Esophagus muscularis mucosa (tissue), 4 donors: ENCODE data around the gene ZNF750. TPM values are rescaled to one million over a fixed set of nuclear protein-coding genes. Genes with fewer than 3 reads are reported as not detected.
A peak's percentile ranks its signal among the peaks of the same experiment; 100 is the strongest.

Experiments used
- DNase-seq: peaks from one replicate; pipeline ENCODE4 v3.0.0-alpha.2; 2017; ENCODE audit errors: extremely low spot score
- H3K27ac ChIP-seq, 4 donors: fragments of 200-600 bp; sonication (generic); replicated peaks in 1 of 4; 1 replicate in 3 of 4; 2 replicates in 1 of 4; pipeline ENCODE4 v1.5.1; 2016 to 2019; ENCODE audit warnings: mild to moderate bottlenecking in 1 of 4
- H3K27me3 ChIP-seq, 4 donors: fragments of 200-600 bp; sonication (generic); one replicate each; pipeline versions ENCODE4 v1.5.1 to v1.6.0; 2016 to 2019
- H3K36me3 ChIP-seq, 4 donors: fragments of 200-600 bp; sonication (generic); one replicate each; pipeline ENCODE4 v1.5.1; 2016 to 2019
- H3K4me1 ChIP-seq, 4 donors: fragments of 200-600 bp; sonication (generic); one replicate each; pipeline ENCODE4 v1.5.1; 2016 to 2019
- H3K4me3 ChIP-seq, 4 donors: fragments of 200-600 bp; sonication (generic); 1 replicate in 2 of 4; 2 replicates in 2 of 4; pipeline ENCODE4 v1.5.1; 2016 to 2019; ENCODE audit warnings: mild to moderate bottlenecking in 4 of 4, moderate library complexity in 1 of 4
- H3K9me3 ChIP-seq, 4 donors: fragments of 200-600 bp; sonication (generic); 1 replicate in 3 of 4; 2 replicates in 1 of 4; pipeline ENCODE4 v1.5.1; 2016 to 2019
- CTCF ChIP-seq, 3 experiments: fragments of 200-600 bp in 2 of 3; fragments of 450-650 bp in 1 of 3; sonication (generic) in 2 of 3; IDR thresholded peaks; one replicate each; pipeline ENCODE4 v1.5.1; 2017 to 2019; ENCODE audit warnings: antibody characterized with exemption in 3 of 3, mild to moderate bottlenecking in 2 of 3, moderate library complexity in 1 of 3
- EP300 ChIP-seq: sonication (generic); formaldehyde crosslinking; IDR thresholded peaks from one replicate; pipeline ENCODE4 v1.6.1; 2017; ENCODE audit warnings: antibody characterized with exemption
- POLR2A ChIP-seq: fragments of 450-650 bp; IDR thresholded peaks from one replicate; pipeline ENCODE4 v1.6.1; 2017; ENCODE audit warnings: antibody characterized with exemption, moderate library complexity, mild to moderate bottlenecking, low read depth
- POLR2AphosphoS5 ChIP-seq, 2 donors: sonication (generic); formaldehyde crosslinking; IDR thresholded peaks; one replicate each; pipeline ENCODE4 v1.6.1; 2017; ENCODE audit warnings: antibody characterized with exemption in 2 of 2
- WGBS: methylation state at CpG from one replicate; pipeline ENCODE4 v1.1.5; 2018; 5-methylcytosine and 5-hydroxymethylcytosine counted together
- intact Hi-C: fragments of 100-400 bp; cut with DNase I; formaldehyde crosslinking; loops from one replicate; pipeline ENCODE4 v1.15.1; 2023
- total RNA-seq, 4 donors: library from RNA; depleted of rRNA; stranded (reverse); fragments of >200 nt; gene quantifications; one replicate each; pipeline versions ENCODE4 v1.1.0 to v1.2.1, GENCODE V29; 2016

The ZNF750 gene
- total RNA-seq, 4 donors from 2014 or later: not detected

GRCh38 chr17:82872591-82873520 is 33.0 kb upstream of the ZNF750 start:
- Histone ChIP-seq H3K36me3 (peaks cover 14 to 40% (median 34%) of the 10 kb centered on the region in 4 donors), H3K4me3 (no peak overlapping the region), H3K9me3 (no peaks in the 10 kb centered on the region), H3K27ac (no peak overlapping the region), H3K27me3 (no peaks in the 10 kb centered on the region), H3K4me1 (peaks cover 32 to 46% (median 42%) of the 10 kb centered on the region in 4 donors)
- no peak for TF ChIP-seq POLR2A
- TF ChIP-seq EP300: no peak
- no peak for TF ChIP-seq POLR2AphosphoS5 (IDR thresholded peaks at IDR 0.05)
- no peak for TF ChIP-seq CTCF (IDR thresholded peaks at IDR 0.05)
- 89% methylated on average over 15 of the region's 33 CpGs for whole genome bisulfite sequencing
- no peak for DNase-seq
- intact Hi-C loops: loop anchor here (10.0 kb wide), 1 partner anchor 88 kb away; no protein-coding TSS in a partner anchor

DNA sequence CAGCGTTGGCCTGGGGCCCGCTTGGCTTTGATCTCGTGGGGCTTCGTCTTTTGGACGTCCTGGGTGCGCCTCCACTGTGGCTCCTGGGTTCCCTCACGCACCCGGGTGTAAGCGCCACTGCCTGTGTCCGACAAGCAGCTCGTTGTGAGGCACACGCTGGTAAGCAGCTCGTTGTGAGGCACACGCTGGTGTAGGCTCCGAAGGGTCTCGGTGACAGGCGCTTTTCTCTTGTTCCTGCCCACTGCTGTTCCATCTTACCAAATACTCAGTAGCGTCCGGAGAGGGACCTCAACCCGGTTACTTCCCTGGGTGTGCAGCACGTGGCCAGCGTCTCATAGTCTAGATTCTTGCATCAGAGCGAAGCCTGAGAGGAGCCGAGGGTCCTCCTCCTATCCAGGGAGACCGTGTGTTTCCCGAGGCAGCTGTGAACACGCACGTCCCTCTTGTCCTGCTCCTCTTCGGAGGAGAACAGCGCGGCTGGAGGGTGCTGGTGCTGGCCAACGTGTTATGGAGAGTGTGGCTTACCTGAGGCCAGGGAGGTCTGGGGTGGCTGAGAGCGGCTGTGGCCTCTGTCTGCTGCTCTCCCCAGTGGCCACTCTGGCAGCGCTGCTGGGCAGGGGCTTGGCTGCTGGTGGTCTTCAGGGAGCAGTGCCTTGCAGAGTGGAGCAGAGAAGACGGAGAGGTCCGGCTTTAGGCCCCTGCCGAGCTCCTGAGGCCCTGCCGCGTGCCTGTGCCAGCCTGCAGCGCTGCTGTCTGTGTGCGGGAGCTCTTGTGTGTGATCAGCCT is 32.1 kb upstream of the ZNF750 start:
- Histone ChIP-seq H3K9me3 (no peaks in the 10 kb centered on the region), H3K36me3 (peaks cover 14 to 43% (median 34%) of the 10 kb centered on the region in 4 donors), H3K4me3 (no peak overlapping the region), H3K4me1 (peaks cover 32 to 46% (median 39%) of the 10 kb centered on the region in 4 donors), H3K27ac (peak overlapping the region in 2 of 4 donors; percentile 52 to 61), H3K27me3 (no peaks in the 10 kb centered on the region)
- 86% methylated on average over 24 of the region's 41 CpGs for WGBS
- DNase-seq: no peak
- intact Hi-C loops: loop anchor here (10.0 kb wide), 1 partner anchor 87 kb away; no protein-coding TSS in a partner anchor
- TF ChIP-seq EP300 (no peak), CTCF (IDR thresholded peaks at IDR 0.05) (no peak), POLR2AphosphoS5 (IDR thresholded peaks at IDR 0.05) (no peak), POLR2A (no peak)

GRCh38 chr17:82871056-82871775 is 31.4 kb upstream of the ZNF750 start:
- no peaks in the 10 kb centered on the region for H3K9me3 ChIP-seq
- intact Hi-C loops: loop anchor here (10.0 kb wide), 1 partner anchor 86 kb away; no protein-coding TSS in a partner anchor
- peak overlapping the region in 2 of 4 donors; percentile 52 to 61 for H3K27ac ChIP-seq
- H3K27me3 ChIP-seq: no peaks in the 10 kb centered on the region
- H3K4me3 ChIP-seq: no peak overlapping the region
- H3K4me1 ChIP-seq: peaks cover 32 to 46% (median 39%) of the 10 kb centered on the region in 4 donors
- DNase-seq: no peak
- 91% methylated on average over 24 of the region's 31 CpGs for WGBS
- H3K36me3 ChIP-seq: peaks cover 14 to 48% (median 34%) of the 10 kb centered on the region in 4 donors
- TF ChIP-seq POLR2A (no peak), EP300 (no peak), POLR2AphosphoS5 (IDR thresholded peaks at IDR 0.05) (peak; percentile 34 to 36), CTCF (IDR thresholded peaks at IDR 0.05) (no peak)

DNA sequence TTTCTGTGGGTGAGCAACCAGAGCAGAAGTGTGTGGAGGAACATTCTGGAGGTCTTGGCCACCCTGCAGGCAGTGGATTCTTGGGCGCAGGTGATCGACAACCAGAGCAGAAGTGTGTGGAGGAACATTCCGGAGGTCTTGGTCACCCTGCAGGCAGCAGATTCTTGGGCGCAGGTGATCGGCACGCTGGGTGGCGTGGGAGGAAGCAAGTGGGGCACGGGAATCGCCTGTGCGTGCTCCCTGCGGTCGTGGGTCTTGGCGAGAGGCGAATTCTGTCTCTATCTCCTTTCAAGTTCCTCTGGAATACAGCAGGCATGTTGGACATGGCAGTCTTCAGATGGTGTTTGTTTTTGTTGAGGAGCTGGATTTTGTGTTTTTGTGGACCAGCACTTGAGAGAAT is 30.7 kb upstream of the ZNF750 start:
- H3K27me3 ChIP-seq: no peaks in the 10 kb centered on the region
- H3K4me3 ChIP-seq: no peak overlapping the region
- no peak for DNase-seq
- H3K4me1 ChIP-seq: peaks cover 26 to 42% (median 35%) of the 10 kb centered on the region in 4 donors
- H3K27ac ChIP-seq: peak overlapping the region in 1 of 4 donors; percentile 10
- H3K36me3 ChIP-seq: peaks cover 14 to 48% (median 34%) of the 10 kb centered on the region in 4 donors
- TF ChIP-seq POLR2A (no peak), EP300 (no peak)
- intact Hi-C loops: loop anchor here (10.0 kb wide), 1 partner anchor 86 kb away; no protein-coding TSS in a partner anchor
- no peaks in the 10 kb centered on the region for H3K9me3 ChIP-seq
- WGBS: 93% methylated on average over 14 of the region's 14 CpGs
